IPS-15b (cell line): Measurements from ENCODE around the gene GALNT13.

Source experiments
- H3K27me3 ChIP-seq: one replicate; pipeline ENCODE4 v1.6.1; 2013; ENCODE audit warnings: low read length; ENCODE audit not compliant: control insufficient read depth, insufficient read depth
- H3K36me3 ChIP-seq: one replicate; pipeline ENCODE4 v1.6.1; 2013; ENCODE audit warnings: low read length; ENCODE audit not compliant: control insufficient read depth, insufficient read depth
- H3K4me1 ChIP-seq: one replicate; pipeline ENCODE4 v1.6.1; 2013; ENCODE audit warnings: mild to moderate bottlenecking, low read length; ENCODE audit not compliant: control insufficient read depth, insufficient read depth
- H3K4me3 ChIP-seq: one replicate; pipeline ENCODE4 v1.5.1; 2013; ENCODE audit warnings: low read depth, low read length
- H3K9ac ChIP-seq: one replicate; pipeline ENCODE4 v1.6.1; 2013; ENCODE audit warnings: low read depth, mild to moderate bottlenecking, low read length
- H3K9me3 ChIP-seq: one replicate; pipeline ENCODE4 v1.6.1; 2013; ENCODE audit warnings: mild to moderate bottlenecking, low read length; ENCODE audit not compliant: control insufficient read depth, insufficient read depth

GALNT13 gene

GRCh38 chr2:154437104-154437503 lies 565.4 kb downstream of the GALNT13 start:
- Histone ChIP-seq H3K27me3 (no peaks in the 10 kb centered on the region), H3K4me1 (no peaks in the 10 kb centered on the region), H3K9me3 (no peaks in the 10 kb centered on the region), H3K9ac (no peak overlapping the region), H3K36me3 (no peaks in the 10 kb centered on the region), H3K4me3 (no peak overlapping the region)

DNA sequence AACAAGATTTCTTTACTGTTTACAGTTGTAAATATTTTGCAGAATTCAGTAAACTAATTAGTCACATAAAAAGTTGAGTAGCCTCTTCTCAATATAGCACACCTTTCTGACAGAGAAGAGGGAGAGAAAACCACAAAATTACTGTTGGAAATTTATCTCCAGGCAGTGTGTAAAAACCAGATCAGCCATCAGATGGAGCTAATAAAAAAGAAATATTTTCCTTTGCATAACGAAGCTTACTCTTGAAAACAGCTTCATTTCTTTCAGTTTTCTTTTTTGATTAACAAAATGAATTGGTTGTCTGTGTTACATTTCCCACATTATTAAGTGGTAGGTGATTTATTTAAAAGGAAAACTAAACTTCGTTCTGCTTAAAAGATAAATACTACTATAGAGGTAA lies 567.4 kb downstream of the GALNT13 start:
- Histone ChIP-seq H3K9me3 (no peaks in the 10 kb centered on the region), H3K36me3 (no peaks in the 10 kb centered on the region), H3K4me1 (no peaks in the 10 kb centered on the region), H3K27me3 (no peaks in the 10 kb centered on the region), H3K4me3 (no peak overlapping the region), H3K9ac (no peak overlapping the region)

DNA sequence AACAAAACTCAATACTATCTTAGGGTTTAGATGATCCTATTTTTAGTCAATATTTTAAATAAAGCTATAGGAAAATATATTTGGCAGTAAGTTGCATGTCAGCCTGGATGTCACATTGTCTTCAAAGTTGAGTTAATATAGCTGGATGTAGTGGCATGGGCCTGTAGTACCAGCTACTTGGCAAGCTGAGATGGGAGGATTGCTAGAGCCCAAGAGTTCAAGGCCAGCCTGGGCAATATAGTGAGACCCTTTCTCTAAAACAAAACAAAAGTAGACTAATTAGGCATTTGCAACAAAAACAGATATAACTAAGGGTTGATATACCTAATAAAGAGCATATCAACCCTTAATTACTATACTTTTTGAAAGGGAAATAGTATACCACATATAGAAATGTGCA lies 572.2 kb downstream of the GALNT13 start:
- Histone ChIP-seq H3K9ac (no peak overlapping the region), H3K36me3 (no peaks in the 10 kb centered on the region), H3K4me3 (no peak overlapping the region), H3K27me3 (no peaks in the 10 kb centered on the region), H3K4me1 (no peaks in the 10 kb centered on the region), H3K9me3 (no peaks in the 10 kb centered on the region)

DNA sequence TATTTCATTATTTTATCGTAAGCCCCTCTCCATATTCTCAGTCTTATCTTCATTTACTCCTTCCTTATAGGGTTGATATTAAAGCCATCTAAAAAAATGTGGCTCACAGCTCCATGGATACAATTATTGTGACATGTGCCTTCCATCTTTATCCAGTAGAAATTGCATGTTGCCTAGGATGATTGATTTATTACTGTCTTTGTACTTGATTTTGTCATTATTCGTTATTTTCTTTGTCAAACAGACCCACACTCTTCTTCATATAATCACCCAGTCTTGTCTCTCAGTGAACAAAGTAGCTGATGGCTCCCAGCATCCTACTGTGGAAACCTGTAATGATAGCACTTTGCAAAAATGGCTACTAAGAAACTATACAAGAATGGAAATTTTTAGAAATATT lies 574.6 kb downstream of the GALNT13 start:
- H3K4me1 ChIP-seq: no peaks in the 10 kb centered on the region
- no peaks in the 10 kb centered on the region for H3K36me3 ChIP-seq
- no peaks in the 10 kb centered on the region for H3K9me3 ChIP-seq
- H3K4me3 ChIP-seq: no peak overlapping the region
- no peaks in the 10 kb centered on the region for H3K27me3 ChIP-seq
- no peak overlapping the region for H3K9ac ChIP-seq

- Histone ChIP-seq H3K36me3 (no peaks in the 10 kb centered on the region), H3K9ac (no peak overlapping the region), H3K4me3 (no peak overlapping the region), H3K27me3 (no peaks in the 10 kb centered on the region), H3K9me3 (no peaks in the 10 kb centered on the region), H3K4me1 (no peaks in the 10 kb centered on the region)
Measured at GRCh38 chr2:154447727-154448418, 576.2 kb downstream of the GALNT13 start.

DNA sequence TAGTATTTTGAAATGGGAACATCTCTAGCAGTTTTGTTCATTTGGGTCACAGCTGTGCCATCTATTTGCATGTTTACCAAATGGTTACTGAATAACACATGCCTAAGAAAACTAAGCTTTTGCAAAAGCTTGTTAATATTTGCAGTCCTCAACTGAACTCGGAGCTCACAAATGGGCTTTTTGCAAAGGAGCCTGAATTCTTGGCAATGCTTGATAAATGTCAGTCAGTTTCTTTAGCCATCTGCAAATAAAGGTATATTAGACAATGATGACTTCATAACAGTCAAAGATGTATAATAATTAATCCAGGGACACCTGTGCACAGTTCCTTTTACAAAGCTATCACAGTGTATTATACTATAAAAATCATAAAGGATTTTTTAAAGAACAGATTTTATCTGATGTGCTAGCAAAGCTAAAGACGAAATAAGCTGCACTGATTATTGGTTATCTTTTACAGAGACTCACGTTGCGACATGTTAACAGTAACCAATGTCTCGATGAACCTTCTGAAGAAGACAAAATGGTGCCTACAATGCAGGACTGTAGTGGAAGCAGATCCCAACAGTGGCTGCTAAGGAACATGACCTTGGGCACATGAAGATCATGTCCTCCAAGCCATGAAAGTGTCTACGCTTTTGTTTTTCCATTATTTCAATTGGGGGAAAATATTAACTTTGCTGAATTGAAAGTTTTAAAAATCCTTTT lies 578.4 kb downstream of the GALNT13 start:
- Histone ChIP-seq H3K9me3 (no peaks in the 10 kb centered on the region), H3K27me3 (no peaks in the 10 kb centered on the region), H3K4me3 (no peak overlapping the region), H3K9ac (no peak overlapping the region), H3K4me1 (no peaks in the 10 kb centered on the region), H3K36me3 (no peaks in the 10 kb centered on the region)

DNA sequence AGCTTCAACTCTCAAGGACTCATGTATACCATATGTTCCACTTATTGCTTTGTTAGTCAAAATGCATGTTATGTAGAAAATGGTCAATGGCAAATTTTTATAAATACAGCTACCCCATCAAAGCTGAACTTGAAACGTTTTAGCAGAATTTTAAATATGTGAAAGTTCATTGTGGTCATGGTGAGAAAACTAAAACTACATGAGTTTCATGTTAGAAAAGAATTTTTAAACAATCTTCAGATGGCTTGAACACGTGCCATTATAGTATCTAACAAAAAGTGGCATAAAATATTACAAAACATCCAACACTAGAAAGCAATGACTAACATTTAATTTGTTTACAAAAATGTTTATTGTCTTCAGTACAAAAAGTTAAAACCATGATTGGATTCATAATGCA lies 580.7 kb downstream of the GALNT13 start:
- Histone ChIP-seq H3K9ac (no peak overlapping the region), H3K4me3 (no peak overlapping the region), H3K27me3 (no peaks in the 10 kb centered on the region), H3K9me3 (no peaks in the 10 kb centered on the region), H3K36me3 (no peaks in the 10 kb centered on the region), H3K4me1 (no peaks in the 10 kb centered on the region)

- Histone ChIP-seq H3K9me3 (no peaks in the 10 kb centered on the region), H3K4me3 (no peak overlapping the region), H3K27me3 (no peaks in the 10 kb centered on the region), H3K4me1 (no peaks in the 10 kb centered on the region), H3K9ac (no peak overlapping the region), H3K36me3 (no peaks in the 10 kb centered on the region)
Measured at GRCh38 chr2:154452906-154453493, 581.3 kb downstream of the GALNT13 start.

DNA sequence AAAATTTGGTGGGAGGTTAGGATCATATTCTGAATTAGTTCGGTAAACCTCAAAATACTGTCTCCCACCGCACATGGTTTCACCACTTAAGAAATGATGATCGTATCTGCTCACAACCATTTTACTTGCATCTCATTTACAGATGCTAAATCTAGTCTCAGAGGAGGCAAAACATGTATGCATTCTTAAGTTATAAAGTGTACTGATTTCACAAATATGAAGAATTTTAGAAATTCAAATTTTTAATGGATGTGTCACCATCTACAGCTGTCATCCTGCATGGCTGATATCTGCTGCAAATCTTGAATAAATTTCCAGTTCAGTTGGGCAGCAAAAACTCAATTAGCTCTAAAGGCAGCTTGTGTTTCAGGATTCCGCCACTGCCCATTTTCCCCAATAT lies 583.4 kb downstream of the GALNT13 start:
- Histone ChIP-seq H3K9ac (no peak overlapping the region), H3K4me3 (no peak overlapping the region)

DNA sequence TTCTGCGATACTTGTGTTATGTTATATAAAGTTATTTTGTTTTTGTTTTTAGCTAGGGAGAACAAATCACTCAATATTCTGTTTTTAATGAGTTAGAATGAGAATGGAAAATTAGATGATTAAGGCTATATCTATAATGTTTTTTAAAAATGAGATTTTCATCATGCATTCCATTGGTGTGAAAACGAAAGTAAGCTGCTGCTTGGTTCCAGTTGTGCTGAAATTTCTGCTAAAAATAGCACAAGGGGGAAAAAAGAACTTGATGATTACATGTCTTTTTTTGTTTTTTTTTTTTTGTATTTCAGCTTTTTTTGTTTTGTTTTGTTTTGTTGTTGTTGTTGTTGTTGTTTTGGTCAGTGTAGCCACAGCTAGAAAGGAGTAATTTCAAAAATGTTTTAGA lies 584.1 kb downstream of the GALNT13 start:
- no peak overlapping the region for H3K9ac ChIP-seq
- H3K36me3 ChIP-seq: no peaks in the 10 kb centered on the region
- no peaks in the 10 kb centered on the region for H3K4me1 ChIP-seq
- no peaks in the 10 kb centered on the region for H3K27me3 ChIP-seq
- H3K9me3 ChIP-seq: no peaks in the 10 kb centered on the region
- no peak overlapping the region for H3K4me3 ChIP-seq

More for the DNA sequence above, 583.4 kb downstream of the GALNT13 start:
- no peaks in the 10 kb centered on the region for H3K27me3 ChIP-seq
- H3K36me3 ChIP-seq: no peaks in the 10 kb centered on the region
- H3K9me3 ChIP-seq: no peaks in the 10 kb centered on the region
- no peaks in the 10 kb centered on the region for H3K4me1 ChIP-seq

- Histone ChIP-seq H3K4me1 (no peaks in the 10 kb centered on the region), H3K4me3 (no peak overlapping the region), H3K27me3 (no peaks in the 10 kb centered on the region), H3K36me3 (no peaks in the 10 kb centered on the region), H3K9ac (no peak overlapping the region), H3K9me3 (no peaks in the 10 kb centered on the region)
Measured at GRCh38 chr2:154457286-154457685, 585.6 kb downstream of the GALNT13 start.

DNA sequence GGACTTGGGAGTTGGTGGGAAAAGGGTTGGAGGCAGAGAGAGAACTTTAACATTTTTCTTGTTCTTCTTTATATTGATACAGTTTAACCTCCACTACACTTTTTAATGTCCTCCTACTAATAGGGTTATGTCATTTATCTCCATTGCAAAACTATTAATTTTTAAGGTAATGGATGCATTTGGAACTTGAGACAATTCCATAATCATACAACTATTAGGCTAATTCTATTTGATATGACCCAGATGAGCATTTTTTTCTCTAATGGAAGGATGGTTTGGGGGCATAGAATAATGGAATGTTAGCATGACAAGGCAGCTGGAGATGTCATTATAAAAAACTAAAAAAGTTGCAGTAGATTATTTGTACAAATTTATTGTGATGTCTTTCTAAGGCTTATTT lies 587.6 kb downstream of the GALNT13 start:
- no peaks in the 10 kb centered on the region for H3K27me3 ChIP-seq
- H3K9me3 ChIP-seq: no peaks in the 10 kb centered on the region
- no peak overlapping the region for H3K9ac ChIP-seq
- no peaks in the 10 kb centered on the region for H3K4me1 ChIP-seq
- H3K4me3 ChIP-seq: no peak overlapping the region
- H3K36me3 ChIP-seq: no peaks in the 10 kb centered on the region
